ENCODE data around the gene WDR33. TPM values are rescaled to one million over a fixed set of nuclear protein-coding genes. Genes with fewer than 3 reads are reported as not detected.

Gene WDR33
- total and polyA plus RNA-seq, 9 of the 15 experiments (the other 6 are each of a cell fraction or from before 2014, with no cell fraction given) = 24.2 to 57.4 (median 38.4) TPM

DNA sequence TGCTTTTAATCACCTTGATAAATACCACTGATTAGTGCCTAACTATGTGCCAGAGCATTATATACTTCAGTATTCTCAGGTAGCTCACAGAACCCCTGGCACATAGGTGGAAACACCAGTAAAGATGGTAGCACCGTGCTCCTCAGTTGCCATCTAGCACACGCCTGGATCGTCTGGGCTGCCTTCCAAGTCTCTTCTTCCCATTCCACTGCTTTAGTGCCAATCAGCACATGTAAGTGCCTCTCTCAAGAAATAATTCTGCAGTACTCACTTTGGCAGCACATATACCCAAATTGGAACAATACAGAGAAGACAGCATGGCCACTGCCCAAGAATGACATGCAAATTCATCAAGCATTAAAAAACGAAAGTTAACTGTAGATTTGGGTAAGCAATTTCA lies 34.0 kb upstream of the WDR33 start:
- in situ Hi-C loops (cut with MboI) = no loop called here
- no peak for TF ChIP-seq HNRNPH1 (optimal IDR thresholded peaks at IDR 0.05; ENCODE audit: low read depth, low read length)
- peak; percentile 29; the same call in 1 of the 2 replicates for TF ChIP-seq POLR2A (conservative IDR thresholded peaks at IDR 0.05)
- 0 out of 2 replicates have a peak, but pooled peaks have one; percentile 38 for TF ChIP-seq SUPT5H (IDR thresholded peaks at IDR 0.05)
- 72% methylated on average over 4 of the region's 4 CpGs for WGBS (ENCODE audit: insufficient coverage, low coverage, missing lambda C conversion rate)
- no peak for DNase-seq (ENCODE audit: extremely low read depth in 1 of 4, low spot score in 3 of 4)
- Histone ChIP-seq H3K9me3 (replicated peaks; ENCODE audit: control insufficient read depth, insufficient read depth, low read depth, low read length) (no peaks in the 10 kb centered on the region), H3K27ac (ENCODE audit: extremely low read depth, low read depth, low read length) (no peak overlapping the region), H3K79me2 (ENCODE audit: control insufficient read depth, insufficient read depth, low read length) (peaks cover 3% of the 10 kb centered on the region; the same call in 1 of the 3 replicates), H3K9ac (ENCODE audit: insufficient read depth in 1 of 2, low read depth in 2 of 2, low read length in 2 of 2) (no peak overlapping the region), H3K9me1 (ENCODE audit: control insufficient read depth, insufficient read depth, low read length) (no peaks in the 10 kb centered on the region), H2AFZ (ENCODE audit: low read depth, low read length) (no peak overlapping the region), H3K4me3 (no peak overlapping the region), H3K27me3 (ENCODE audit: control insufficient read depth in 2 of 2, insufficient read depth in 2 of 2, low read length in 2 of 2) (no peaks in the 10 kb centered on the region), H3K36me3 (ENCODE audit: control insufficient read depth, insufficient read depth, low read length) (peaks cover 50% of the 10 kb centered on the region), H4K20me1 (replicated peaks; ENCODE audit: control insufficient read depth, insufficient read depth, low read length) (peaks cover 4% of the 10 kb centered on the region), H3K4me1 (replicated peaks in 1 of 2; ENCODE audit: control insufficient read depth in 2 of 2, insufficient read depth in 2 of 2, low read length in 2 of 2) (peaks cover 0 to 5% of the 10 kb centered on the region in 2 experiments; a peak in 1 of 5 replicates), H3K4me2 (ENCODE audit: insufficient read depth, low read length) (no peak overlapping the region)
- ATAC-seq = peak; percentile 19
- intact Hi-C loops (cut with micrococcal nuclease) = no loop called here
- BruUV-seq (replicated peaks) = no TSS peak
- no peak for FAIRE-seq
- ChIA-PET POLR2A (interaction anchor here (0.8 to 2.3 kb wide), 6 partner anchors 8 to 60 kb away, joined by 3 to 8 read pairs (median 4); partner anchors contain the start of gene WDR33), CTCF (ENCODE audit: low intra/inter-chr PET ratio) (no interaction called here)

DNA sequence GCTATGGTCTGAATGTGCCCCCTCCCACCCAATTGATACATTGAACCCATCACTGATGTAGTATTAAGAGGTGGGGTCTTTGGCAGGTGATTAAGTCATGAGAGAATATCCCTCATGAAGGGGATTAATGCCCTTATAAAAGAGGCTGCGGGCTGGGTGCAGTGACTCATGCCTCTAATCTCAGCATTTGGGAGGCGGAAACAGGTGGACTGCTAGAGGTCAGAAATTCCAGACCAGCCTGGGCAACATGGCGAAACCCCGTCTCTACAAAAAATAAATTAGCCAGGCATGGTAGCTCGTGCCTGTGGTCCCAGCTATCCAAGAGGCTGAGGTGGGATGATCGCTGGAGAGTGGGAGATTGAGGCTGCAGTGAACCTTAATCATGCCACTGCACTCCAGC lies 32.7 kb upstream of the WDR33 start:
- no peak overlapping the region for H3K27ac ChIP-seq (ENCODE audit: extremely low read depth, low read depth, low read length)
- no TSS peak for BruUV-seq (replicated peaks)
- H3K79me2 ChIP-seq (ENCODE audit: control insufficient read depth, insufficient read depth, low read length) = no peaks in the 10 kb centered on the region
- WGBS (ENCODE audit: insufficient coverage, low coverage, missing lambda C conversion rate) = 77% methylated on average over 6 of the region's 6 CpGs
- H3K9me3 ChIP-seq (replicated peaks; ENCODE audit: control insufficient read depth, insufficient read depth, low read depth, low read length) = no peaks in the 10 kb centered on the region
- DNase-seq (ENCODE audit: extremely low read depth in 1 of 4, low spot score in 3 of 4) (no peak), FAIRE-seq (no peak), ATAC-seq (peak; percentile 5; the same call in 1 of the 3 replicates)
- peaks cover 0 to 5% of the 10 kb centered on the region in 2 experiments; a peak in 1 of 5 replicates for H3K4me1 ChIP-seq (replicated peaks in 1 of 2; ENCODE audit: control insufficient read depth in 2 of 2, insufficient read depth in 2 of 2, low read length in 2 of 2)
- H3K27me3 ChIP-seq (ENCODE audit: control insufficient read depth in 2 of 2, insufficient read depth in 2 of 2, low read length in 2 of 2) = no peaks in the 10 kb centered on the region
- peaks cover 4% of the 10 kb centered on the region for H4K20me1 ChIP-seq (replicated peaks; ENCODE audit: control insufficient read depth, insufficient read depth, low read length)
- H2AFZ ChIP-seq (ENCODE audit: low read depth, low read length) = no peak overlapping the region
- in situ Hi-C loops (cut with MboI) = no loop called here
- H3K9ac ChIP-seq (ENCODE audit: insufficient read depth in 1 of 2, low read depth in 2 of 2, low read length in 2 of 2) = no peak overlapping the region
- POLR2A ChIA-PET = interaction anchor here (0.5 to 2.3 kb wide), 5 partner anchors 8 to 58 kb away, joined by 3 to 9 read pairs (median 4); no protein-coding TSS in a partner anchor
- peaks cover 37% of the 10 kb centered on the region; the same call in 2 of the 3 replicates for H3K36me3 ChIP-seq (ENCODE audit: control insufficient read depth, insufficient read depth, low read length)
- no peak overlapping the region for H3K4me2 ChIP-seq (ENCODE audit: insufficient read depth, low read length)
- H3K4me3 ChIP-seq = no peak overlapping the region
- H3K9me1 ChIP-seq (ENCODE audit: control insufficient read depth, insufficient read depth, low read length) = no peaks in the 10 kb centered on the region
- intact Hi-C loops (cut with micrococcal nuclease) = no loop called here
- CTCF ChIA-PET (ENCODE audit: low intra/inter-chr PET ratio) = interaction anchor here (0.6 kb wide), 1 partner anchor 141 kb away, joined by 3 read pairs; no protein-coding TSS in a partner anchor
- TF ChIP-seq, protein P1, sequence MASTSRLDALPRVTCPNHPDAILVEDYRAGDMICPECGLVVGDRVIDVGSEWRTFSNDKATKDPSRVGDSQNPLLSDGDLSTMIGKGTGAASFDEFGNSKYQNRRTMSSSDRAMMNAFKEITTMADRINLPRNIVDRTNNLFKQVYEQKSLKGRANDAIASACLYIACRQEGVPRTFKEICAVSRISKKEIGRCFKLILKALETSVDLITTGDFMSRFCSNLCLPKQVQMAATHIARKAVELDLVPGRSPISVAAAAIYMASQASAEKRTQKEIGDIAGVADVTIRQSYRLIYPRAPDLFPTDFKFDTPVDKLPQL (IDR thresholded peaks at IDR 0.05; ENCODE audit: extremely low read depth, insufficient read length) = no peak
- TF ChIP-seq, protein P2, sequence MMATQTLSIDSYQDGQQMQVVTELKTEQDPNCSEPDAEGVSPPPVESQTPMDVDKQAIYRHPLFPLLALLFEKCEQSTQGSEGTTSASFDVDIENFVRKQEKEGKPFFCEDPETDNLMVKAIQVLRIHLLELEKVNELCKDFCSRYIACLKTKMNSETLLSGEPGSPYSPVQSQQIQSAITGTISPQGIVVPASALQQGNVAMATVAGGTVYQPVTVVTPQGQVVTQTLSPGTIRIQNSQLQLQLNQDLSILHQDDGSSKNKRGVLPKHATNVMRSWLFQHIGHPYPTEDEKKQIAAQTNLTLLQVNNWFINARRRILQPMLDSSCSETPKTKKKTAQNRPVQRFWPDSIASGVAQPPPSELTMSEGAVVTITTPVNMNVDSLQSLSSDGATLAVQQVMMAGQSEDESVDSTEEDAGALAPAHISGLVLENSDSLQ (IDR thresholded peaks at IDR 0.05) = no peak
